Measurements from ENCODE around the gene CDK6. TPM values are rescaled to one million over a fixed set of nuclear protein-coding genes. Genes with fewer than 3 reads are reported as not detected.

CDK6 gene
- total RNA-seq, 2 experiments from 2014 or later, result 103 to 106 TPM

DNA sequence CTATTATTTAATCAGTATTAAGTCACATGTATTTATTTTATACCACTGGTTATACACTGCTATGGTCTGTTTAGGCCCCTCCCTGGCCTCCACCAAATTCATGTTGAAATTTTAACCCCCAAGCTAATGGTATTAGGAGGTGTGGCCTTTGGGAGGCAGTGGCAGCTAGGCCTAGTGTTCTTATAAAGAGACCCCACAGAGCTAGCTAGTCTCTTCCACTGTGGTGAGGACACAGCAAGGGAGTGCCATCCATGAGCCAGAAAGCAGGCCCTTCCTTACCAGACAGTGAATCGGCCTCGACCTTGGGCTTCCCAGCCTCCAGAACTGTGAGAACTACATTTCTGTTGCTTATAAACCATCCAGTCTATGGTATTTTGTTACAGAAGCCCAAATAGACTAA, 279.1 kb downstream of the CDK6 start:
- Mint-ChIP-seq H3K9me3 (no peaks in the 10 kb centered on the region), H3K4me3 (no peak overlapping the region), H3K27ac (no peak overlapping the region), H3K27me3 (no peaks in the 10 kb centered on the region), H3K36me3 (peaks cover 3% of the 10 kb centered on the region), H3K4me1 (no peaks in the 10 kb centered on the region)
- no peak for DNase-seq

Other genes starting within 250 kb of the CDK6 start
- 10 to 100 TPM; 32.1 to 36.3 TPM for gene FAM133B, start 246.2 kb downstream of the CDK6 start, total RNA-seq

Measured in activated naive CD8-positive, alpha-beta T cell treated with anti-CD3 and anti-CD28 coated beads for 36 hours (primary cell).